ENCODE data around the gene MAP4K3. TPM values are rescaled to one million over a fixed set of nuclear protein-coding genes. Genes with fewer than 3 reads are reported as not detected.

MAP4K3 gene
- polyA plus RNA-seq, 2 of the 4 experiments (the other 2 are of a cell fraction): 15.8 to 44.6 TPM

GRCh38 chr2:39479053-39479670, 42.1 kb upstream of the MAP4K3 start:
- Histone ChIP-seq H3K4me2 (no peak overlapping the region), H3K27ac (no peak overlapping the region), H3K4me1 (peaks cover 26% of the 10 kb centered on the region), H3K4me3 (no peak overlapping the region), H3K9me3 (no peaks in the 10 kb centered on the region)
- POLR2A ChIA-PET: interaction anchor here (0.5 kb wide), 1 partner anchor 16 kb away, joined by 3 read pairs; no protein-coding TSS in a partner anchor
- TF ChIP-seq HMGXB4 (CRISPR knock-in tag; IDR thresholded peaks at IDR 0.05; ENCODE audit: borderline replicate concordance) (no peak), RARB (CRISPR knock-in tag; IDR thresholded peaks at IDR 0.05) (no peak), CBX2 (IDR thresholded peaks at IDR 0.05; ENCODE audit: borderline replicate concordance, low read depth) (no peak), HOXB5 (CRISPR knock-in tag; IDR thresholded peaks at IDR 0.05) (no peak), MYC (IDR thresholded peaks at IDR 0.05; ENCODE audit: borderline replicate concordance, low read length) (no peak), EHF (CRISPR knock-in tag; IDR thresholded peaks at IDR 0.05) (no peak), FOXS1 (CRISPR knock-in tag; IDR thresholded peaks at IDR 0.05) (no peak), RAD21 (conservative IDR thresholded peaks at IDR 0.05 in 1 of 2, IDR thresholded peaks at IDR 0.05 in 1 of 2) (no peak), GATA3 (IDR thresholded peaks at IDR 0.05; ENCODE audit: borderline replicate concordance) (no peak), SREBF2 (IDR thresholded peaks at IDR 0.05) (no peak)
- ATAC-seq (no peak), FAIRE-seq (peak; percentile 56), DNase-seq (ENCODE audit: low read depth in 1 of 2, low spot score in 1 of 2) (no peak)
- CTCF ChIA-PET: interaction anchor here (1.0 to 2.2 kb wide), 2 partner anchors 11 to 218 kb away, joined by 5 to 8 read pairs; no protein-coding TSS in a partner anchor

- ChIA-PET POLR2A (interaction anchor here (0.5 kb wide), 1 partner anchor 13 kb away, joined by 5 read pairs; no protein-coding TSS in a partner anchor), CTCF (interaction anchor here (0.7 to 2.1 kb wide), 4 partner anchors 8 to 130 kb away, joined by 3 to 5 read pairs (median 4); no protein-coding TSS in a partner anchor)
- Histone ChIP-seq H3K4me2 (no peak overlapping the region), H3K4me1 (peaks cover 11% of the 10 kb centered on the region), H3K9me3 (no peaks in the 10 kb centered on the region), H3K27ac (0 out of 6 replicates have a peak overlapping the region, but pooled peaks of 1 of the 2 experiments have one; percentile 1), H3K4me3 (no peak overlapping the region)
- 72% methylated on average over 4 of the region's 4 CpGs for WGBS (ENCODE audit: missing lambda C conversion rate)
- no peak for TF ChIP-seq BHLHE40 (IDR thresholded peaks at IDR 0.05; ENCODE audit: low read depth, low read length)
- no peak for TF ChIP-seq FOSB (CRISPR knock-in tag; IDR thresholded peaks at IDR 0.05)
- no peak for TF ChIP-seq BCL3 (IDR thresholded peaks at IDR 0.05)
- no peak for TF ChIP-seq KDM5A (IDR thresholded peaks at IDR 0.05)
- no peak for TF ChIP-seq PHF8 (IDR thresholded peaks at IDR 0.05; ENCODE audit: borderline replicate concordance, low read depth)
- TF ChIP-seq EP300 (IDR thresholded peaks at IDR 0.05): no peak
- TF ChIP-seq SMC3 (IDR thresholded peaks at IDR 0.05): no peak
- TF ChIP-seq HOXB5 (CRISPR knock-in tag; IDR thresholded peaks at IDR 0.05): no peak
- no peak for TF ChIP-seq NR3C1 (IDR thresholded peaks at IDR 0.05)
- TF ChIP-seq EHMT2 (IDR thresholded peaks at IDR 0.05; ENCODE audit: low read depth): no peak
- no peak for TF ChIP-seq HOXA7 (CRISPR knock-in tag; IDR thresholded peaks at IDR 0.05)
- TF ChIP-seq CTCF (IDR thresholded peaks at IDR 0.05): no peak
- no peak for TF ChIP-seq JUN (IDR thresholded peaks at IDR 0.05)
- no peak for TF ChIP-seq EHF (CRISPR knock-in tag; IDR thresholded peaks at IDR 0.05)
- TF ChIP-seq HOXB13 (CRISPR knock-in tag; IDR thresholded peaks at IDR 0.05; ENCODE audit: low read depth): no peak
- DNase-seq (ENCODE audit: low read depth in 1 of 2, low spot score in 1 of 2) (no peak), ATAC-seq (no peak), FAIRE-seq (no peak)
Observed at GRCh38 chr2:39476524-39476923, 39.4 kb upstream of the MAP4K3 start.
